ENCODE data around the gene PCSK5. TPM values are rescaled to one million over a fixed set of nuclear protein-coding genes. Genes with fewer than 3 reads are reported as not detected.

PCSK5 gene
- total and polyA plus RNA-seq, 4 donors: 0.58 to 3.6 (median 0.82) TPM

DNA sequence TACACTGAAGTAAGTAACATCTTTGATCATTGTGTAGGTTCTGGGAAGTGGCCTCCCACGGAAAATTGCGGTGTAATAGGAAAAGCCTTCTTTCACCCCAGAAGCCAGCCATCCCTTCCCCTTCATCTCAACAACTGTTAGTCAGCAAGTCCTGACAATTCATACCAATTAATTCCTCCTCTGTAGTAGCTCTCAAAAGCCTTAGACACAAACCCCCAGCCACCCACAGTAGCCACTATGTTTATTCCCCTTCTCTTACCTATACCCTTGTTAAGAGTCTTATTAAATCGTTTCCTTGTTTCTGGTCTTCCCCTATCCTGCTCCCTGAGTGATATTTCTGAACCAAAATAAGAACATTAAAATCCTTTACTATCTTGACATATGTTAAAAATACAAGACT lies 143.6 kb downstream of the PCSK5 start:
- Histone ChIP-seq H3K9ac (ENCODE audit: low read depth in 1 of 2, low read length in 2 of 2) (no peak overlapping the region), H3K9me3 (ENCODE audit: control insufficient read depth in 4 of 4, low read length in 3 of 4) (no peaks in the 10 kb centered on the region), H3K36me3 (ENCODE audit: control insufficient read depth in 4 of 4, insufficient read depth in 3 of 4, low read depth in 1 of 4, low read length in 3 of 4) (no peaks in the 10 kb centered on the region), H3K27ac (ENCODE audit: low read depth in 1 of 2, low read length in 2 of 2) (no peak overlapping the region), H3K4me1 (ENCODE audit: control insufficient read depth in 4 of 4, insufficient read depth in 4 of 4, low read length in 3 of 4) (no peaks in the 10 kb centered on the region), H3K27me3 (ENCODE audit: control insufficient read depth in 4 of 4, insufficient read depth in 4 of 4, low read length in 3 of 4) (no peaks in the 10 kb centered on the region), H3K4me3 (ENCODE audit: low read depth in 1 of 3, low read length in 3 of 3) (no peak overlapping the region)
- WGBS: 87% methylated on average over 3 of the region's 3 CpGs
- TF ChIP-seq TAF1 (conservative IDR thresholded peaks at IDR 0.05) (no peak), HNF4G (IDR thresholded peaks at IDR 0.05) (no peak), RXRA (IDR thresholded peaks at IDR 0.05) (no peak), GABPA (IDR thresholded peaks at IDR 0.05 in 1 of 2, conservative IDR thresholded peaks at IDR 0.05 in 1 of 2) (no peak), JUND (IDR thresholded peaks at IDR 0.05) (no peak), RAD21 (IDR thresholded peaks at IDR 0.05) (no peak), NR2F2 (IDR thresholded peaks at IDR 0.05) (no peak), YY1 (IDR thresholded peaks at IDR 0.05) (no peak), EGR1 (IDR thresholded peaks at IDR 0.05; ENCODE audit: low read depth in 2 of 2) (no peak)
- TF ChIP-seq, protein P1, sequence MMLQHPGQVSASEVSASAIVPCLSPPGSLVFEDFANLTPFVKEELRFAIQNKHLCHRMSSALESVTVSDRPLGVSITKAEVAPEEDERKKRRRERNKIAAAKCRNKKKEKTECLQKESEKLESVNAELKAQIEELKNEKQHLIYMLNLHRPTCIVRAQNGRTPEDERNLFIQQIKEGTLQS (IDR thresholded peaks at IDR 0.05): no peak
- TF ChIP-seq, protein P2, sequence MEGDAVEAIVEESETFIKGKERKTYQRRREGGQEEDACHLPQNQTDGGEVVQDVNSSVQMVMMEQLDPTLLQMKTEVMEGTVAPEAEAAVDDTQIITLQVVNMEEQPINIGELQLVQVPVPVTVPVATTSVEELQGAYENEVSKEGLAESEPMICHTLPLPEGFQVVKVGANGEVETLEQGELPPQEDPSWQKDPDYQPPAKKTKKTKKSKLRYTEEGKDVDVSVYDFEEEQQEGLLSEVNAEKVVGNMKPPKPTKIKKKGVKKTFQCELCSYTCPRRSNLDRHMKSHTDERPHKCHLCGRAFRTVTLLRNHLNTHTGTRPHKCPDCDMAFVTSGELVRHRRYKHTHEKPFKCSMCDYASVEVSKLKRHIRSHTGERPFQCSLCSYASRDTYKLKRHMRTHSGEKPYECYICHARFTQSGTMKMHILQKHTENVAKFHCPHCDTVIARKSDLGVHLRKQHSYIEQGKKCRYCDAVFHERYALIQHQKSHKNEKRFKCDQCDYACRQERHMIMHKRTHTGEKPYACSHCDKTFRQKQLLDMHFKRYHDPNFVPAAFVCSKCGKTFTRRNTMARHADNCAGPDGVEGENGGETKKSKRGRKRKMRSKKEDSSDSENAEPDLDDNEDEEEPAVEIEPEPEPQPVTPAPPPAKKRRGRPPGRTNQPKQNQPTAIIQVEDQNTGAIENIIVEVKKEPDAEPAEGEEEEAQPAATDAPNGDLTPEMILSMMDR (IDR thresholded peaks at IDR 0.05; ENCODE audit: low read depth, low read length, missing input control): no peak
- TF ChIP-seq, protein P3, sequence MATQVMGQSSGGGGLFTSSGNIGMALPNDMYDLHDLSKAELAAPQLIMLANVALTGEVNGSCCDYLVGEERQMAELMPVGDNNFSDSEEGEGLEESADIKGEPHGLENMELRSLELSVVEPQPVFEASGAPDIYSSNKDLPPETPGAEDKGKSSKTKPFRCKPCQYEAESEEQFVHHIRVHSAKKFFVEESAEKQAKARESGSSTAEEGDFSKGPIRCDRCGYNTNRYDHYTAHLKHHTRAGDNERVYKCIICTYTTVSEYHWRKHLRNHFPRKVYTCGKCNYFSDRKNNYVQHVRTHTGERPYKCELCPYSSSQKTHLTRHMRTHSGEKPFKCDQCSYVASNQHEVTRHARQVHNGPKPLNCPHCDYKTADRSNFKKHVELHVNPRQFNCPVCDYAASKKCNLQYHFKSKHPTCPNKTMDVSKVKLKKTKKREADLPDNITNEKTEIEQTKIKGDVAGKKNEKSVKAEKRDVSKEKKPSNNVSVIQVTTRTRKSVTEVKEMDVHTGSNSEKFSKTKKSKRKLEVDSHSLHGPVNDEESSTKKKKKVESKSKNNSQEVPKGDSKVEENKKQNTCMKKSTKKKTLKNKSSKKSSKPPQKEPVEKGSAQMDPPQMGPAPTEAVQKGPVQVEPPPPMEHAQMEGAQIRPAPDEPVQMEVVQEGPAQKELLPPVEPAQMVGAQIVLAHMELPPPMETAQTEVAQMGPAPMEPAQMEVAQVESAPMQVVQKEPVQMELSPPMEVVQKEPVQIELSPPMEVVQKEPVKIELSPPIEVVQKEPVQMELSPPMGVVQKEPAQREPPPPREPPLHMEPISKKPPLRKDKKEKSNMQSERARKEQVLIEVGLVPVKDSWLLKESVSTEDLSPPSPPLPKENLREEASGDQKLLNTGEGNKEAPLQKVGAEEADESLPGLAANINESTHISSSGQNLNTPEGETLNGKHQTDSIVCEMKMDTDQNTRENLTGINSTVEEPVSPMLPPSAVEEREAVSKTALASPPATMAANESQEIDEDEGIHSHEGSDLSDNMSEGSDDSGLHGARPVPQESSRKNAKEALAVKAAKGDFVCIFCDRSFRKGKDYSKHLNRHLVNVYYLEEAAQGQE (IDR thresholded peaks at IDR 0.05): no peak
- DNase-seq (ENCODE audit: low spot score): no peak

DNA sequence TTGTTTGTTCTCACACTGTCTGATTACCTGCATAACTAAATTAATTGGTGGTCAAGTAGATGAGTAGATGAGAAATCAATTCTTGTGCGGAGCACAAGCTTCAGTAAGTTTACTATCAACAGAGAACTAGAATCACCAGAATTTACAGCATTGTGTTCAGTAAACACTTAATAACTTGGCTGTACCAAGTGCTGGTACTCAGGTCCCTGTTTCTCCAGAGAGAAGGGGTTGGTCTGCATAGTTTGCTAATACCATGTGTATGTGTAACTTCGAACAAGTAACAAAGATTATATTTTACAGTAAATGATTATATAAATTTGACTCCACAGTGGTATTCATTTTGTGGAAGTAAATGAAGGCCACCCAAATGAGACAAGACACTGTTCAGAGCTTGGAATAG lies 146.3 kb downstream of the PCSK5 start:
- Histone ChIP-seq H3K9ac (ENCODE audit: low read depth in 1 of 2, low read length in 2 of 2) (no peak overlapping the region), H3K4me3 (ENCODE audit: low read depth in 1 of 3, low read length in 3 of 3) (no peak overlapping the region), H3K27me3 (ENCODE audit: control insufficient read depth in 4 of 4, insufficient read depth in 4 of 4, low read length in 3 of 4) (no peaks in the 10 kb centered on the region), H3K36me3 (ENCODE audit: control insufficient read depth in 4 of 4, insufficient read depth in 3 of 4, low read depth in 1 of 4, low read length in 3 of 4) (no peaks in the 10 kb centered on the region), H3K9me3 (ENCODE audit: control insufficient read depth in 4 of 4, low read length in 3 of 4) (no peaks in the 10 kb centered on the region), H3K27ac (ENCODE audit: low read depth in 1 of 2, low read length in 2 of 2) (no peak overlapping the region), H3K4me1 (ENCODE audit: control insufficient read depth in 4 of 4, insufficient read depth in 4 of 4, low read length in 3 of 4) (no peaks in the 10 kb centered on the region)
- 90% methylated on average over 2 of the region's 2 CpGs for whole genome bisulfite sequencing
- no peak for DNase-seq (ENCODE audit: low spot score)
- TF ChIP-seq, protein P4, sequence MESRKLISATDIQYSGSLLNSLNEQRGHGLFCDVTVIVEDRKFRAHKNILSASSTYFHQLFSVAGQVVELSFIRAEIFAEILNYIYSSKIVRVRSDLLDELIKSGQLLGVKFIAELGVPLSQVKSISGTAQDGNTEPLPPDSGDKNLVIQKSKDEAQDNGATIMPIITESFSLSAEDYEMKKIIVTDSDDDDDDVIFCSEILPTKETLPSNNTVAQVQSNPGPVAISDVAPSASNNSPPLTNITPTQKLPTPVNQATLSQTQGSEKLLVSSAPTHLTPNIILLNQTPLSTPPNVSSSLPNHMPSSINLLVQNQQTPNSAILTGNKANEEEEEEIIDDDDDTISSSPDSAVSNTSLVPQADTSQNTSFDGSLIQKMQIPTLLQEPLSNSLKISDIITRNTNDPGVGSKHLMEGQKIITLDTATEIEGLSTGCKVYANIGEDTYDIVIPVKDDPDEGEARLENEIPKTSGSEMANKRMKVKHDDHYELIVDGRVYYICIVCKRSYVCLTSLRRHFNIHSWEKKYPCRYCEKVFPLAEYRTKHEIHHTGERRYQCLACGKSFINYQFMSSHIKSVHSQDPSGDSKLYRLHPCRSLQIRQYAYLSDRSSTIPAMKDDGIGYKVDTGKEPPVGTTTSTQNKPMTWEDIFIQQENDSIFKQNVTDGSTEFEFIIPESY (IDR thresholded peaks at IDR 0.05): no peak
- TF ChIP-seq TAF1 (conservative IDR thresholded peaks at IDR 0.05) (no peak), NR2F2 (IDR thresholded peaks at IDR 0.05) (no peak), EGR1 (IDR thresholded peaks at IDR 0.05; ENCODE audit: low read depth in 2 of 2) (no peak), SP1 (IDR thresholded peaks at IDR 0.05) (no peak), HNF4A (conservative IDR thresholded peaks at IDR 0.05) (no peak)
- TF ChIP-seq, protein P1 (IDR thresholded peaks at IDR 0.05): no peak
